Calu3 (cell line): ENCODE measurements around the gene CLDN5. TPM values are rescaled to one million over a fixed set of nuclear protein-coding genes. Genes with fewer than 3 reads are reported as not detected.
"Not testable (repeated sequence)": the region's sequence is repeated elsewhere in the genome, so short reads cannot be mapped to it uniquely, and the experiment has no call there.

Experiments
- BruUV-seq: library from RNA; stranded (reverse); fragments of 400-500 nt; replicated peaks from 2 replicates; lab custom pipeline; 2021; lab: Mats Ljungman, UMichigan
- CTCF ChIA-PET: fragments of 300-600 bp; sonication (Branson Sonifier 250); formaldehyde crosslinking; loops from one replicate; lab custom pipeline; 2022; ENCODE audit warnings: antibody characterized with exemption; lab: Charles Lee
- DNase-seq: peaks from one replicate; pipeline ENCODE4 v3.0.0; 2022
- H3K27ac Mint-ChIP-seq: one replicate; pipeline ENCODE4 v1.8.0; 2022; ENCODE audit warnings: mixed read lengths; ENCODE audit not compliant: unreplicated experiment
- H3K27me3 Mint-ChIP-seq: one replicate; pipeline ENCODE4 v1.8.0; 2022; ENCODE audit warnings: mixed read lengths; ENCODE audit not compliant: unreplicated experiment
- H3K36me3 Mint-ChIP-seq: one replicate; pipeline ENCODE4 v1.8.0; 2022; ENCODE audit warnings: mild to moderate bottlenecking, moderate library complexity, mixed read lengths; ENCODE audit not compliant: insufficient read depth, unreplicated experiment
- H3K4me1 Mint-ChIP-seq: one replicate; pipeline ENCODE4 v1.8.0; 2022; ENCODE audit warnings: mild to moderate bottlenecking, low read depth, mixed read lengths; ENCODE audit not compliant: unreplicated experiment
- H3K4me3 Mint-ChIP-seq: one replicate; pipeline ENCODE4 v1.8.0; 2022; ENCODE audit warnings: mild to moderate bottlenecking, low read depth, moderate library complexity, mixed read lengths; ENCODE audit not compliant: unreplicated experiment
- H3K9me3 Mint-ChIP-seq: one replicate; pipeline ENCODE4 v1.8.0; 2022; ENCODE audit warnings: low read depth, mixed read lengths; ENCODE audit not compliant: unreplicated experiment
- intact Hi-C: fragments of 100-400 bp; cut with micrococcal nuclease; formaldehyde crosslinking; loops from one replicate; pipeline ENCODE4 v1.10.0; 2022; ENCODE audit not compliant: unreplicated experiment
- total RNA-seq: library from RNA; stranded (reverse); gene quantifications from 2 replicates; pipeline ENCODE4 v1.2.3, GENCODE V29; 2022
- TF ChIP-seq, protein P1 (sequence below): fragments of 200-600 bp; IDR thresholded peaks from one replicate; pipeline ENCODE4 v1.8.0; 2022; ENCODE audit warnings: antibody characterized with exemption; ENCODE audit not compliant: unreplicated experiment

The CLDN5 gene
- total RNA-seq, 1 experiment from 2014 or later: not detected

DNA sequence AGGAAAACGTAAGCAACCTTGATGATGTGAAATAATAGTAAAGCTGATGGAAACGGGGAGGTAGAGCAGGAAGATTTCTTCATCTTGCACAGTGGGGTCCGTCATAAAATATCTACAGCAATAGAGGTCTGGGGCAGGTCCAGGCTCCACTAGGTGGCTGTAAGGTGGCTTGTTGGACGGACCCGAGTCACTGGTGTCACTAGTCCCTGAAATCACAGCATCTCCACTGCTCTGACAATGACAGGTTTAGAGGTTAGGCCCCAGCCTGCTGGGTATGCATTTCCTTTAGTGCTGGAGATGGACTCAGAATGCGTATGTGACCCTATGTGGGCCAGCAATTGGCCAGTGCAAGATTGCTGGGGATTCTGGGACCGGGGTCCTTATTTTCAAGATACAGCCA, 25.2 kb upstream of the CLDN5 start:
- CTCF ChIA-PET: no interaction called here
- intact Hi-C loops: no loop called here
- Mint-ChIP-seq H3K4me3 (no peak overlapping the region), H3K27me3 (peaks cover 38% of the 10 kb centered on the region), H3K36me3 (peaks cover 5% of the 10 kb centered on the region), H3K4me1 (no peaks in the 10 kb centered on the region), H3K27ac (no peak overlapping the region), H3K9me3 (no peaks in the 10 kb centered on the region)
- no peak for DNase-seq
- TF ChIP-seq, protein P1, sequence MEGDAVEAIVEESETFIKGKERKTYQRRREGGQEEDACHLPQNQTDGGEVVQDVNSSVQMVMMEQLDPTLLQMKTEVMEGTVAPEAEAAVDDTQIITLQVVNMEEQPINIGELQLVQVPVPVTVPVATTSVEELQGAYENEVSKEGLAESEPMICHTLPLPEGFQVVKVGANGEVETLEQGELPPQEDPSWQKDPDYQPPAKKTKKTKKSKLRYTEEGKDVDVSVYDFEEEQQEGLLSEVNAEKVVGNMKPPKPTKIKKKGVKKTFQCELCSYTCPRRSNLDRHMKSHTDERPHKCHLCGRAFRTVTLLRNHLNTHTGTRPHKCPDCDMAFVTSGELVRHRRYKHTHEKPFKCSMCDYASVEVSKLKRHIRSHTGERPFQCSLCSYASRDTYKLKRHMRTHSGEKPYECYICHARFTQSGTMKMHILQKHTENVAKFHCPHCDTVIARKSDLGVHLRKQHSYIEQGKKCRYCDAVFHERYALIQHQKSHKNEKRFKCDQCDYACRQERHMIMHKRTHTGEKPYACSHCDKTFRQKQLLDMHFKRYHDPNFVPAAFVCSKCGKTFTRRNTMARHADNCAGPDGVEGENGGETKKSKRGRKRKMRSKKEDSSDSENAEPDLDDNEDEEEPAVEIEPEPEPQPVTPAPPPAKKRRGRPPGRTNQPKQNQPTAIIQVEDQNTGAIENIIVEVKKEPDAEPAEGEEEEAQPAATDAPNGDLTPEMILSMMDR: no peak
- no TSS peak for BruUV-seq

DNA sequence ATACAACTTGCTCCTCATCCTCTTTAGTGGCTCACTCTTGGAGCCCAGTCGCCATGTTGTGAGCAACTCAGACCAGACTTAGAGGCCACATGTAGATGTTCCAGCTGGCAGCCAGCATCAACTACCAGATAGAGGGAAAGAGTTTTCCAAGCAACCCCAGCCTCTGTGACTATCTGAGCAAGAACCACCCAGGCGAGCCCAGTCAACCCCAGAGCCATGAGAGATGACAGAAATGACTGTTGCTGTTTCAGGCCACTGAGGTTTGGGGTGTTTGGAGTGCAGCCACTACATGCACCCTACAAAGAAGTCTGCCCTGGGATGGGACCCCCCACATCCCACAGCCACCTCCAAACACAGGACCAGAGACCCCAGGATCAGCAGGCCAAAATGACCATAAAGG, 24.8 kb upstream of the CLDN5 start:
- intact Hi-C loops: no loop called here
- CTCF ChIA-PET: no interaction called here
- no TSS peak for BruUV-seq

DNA sequence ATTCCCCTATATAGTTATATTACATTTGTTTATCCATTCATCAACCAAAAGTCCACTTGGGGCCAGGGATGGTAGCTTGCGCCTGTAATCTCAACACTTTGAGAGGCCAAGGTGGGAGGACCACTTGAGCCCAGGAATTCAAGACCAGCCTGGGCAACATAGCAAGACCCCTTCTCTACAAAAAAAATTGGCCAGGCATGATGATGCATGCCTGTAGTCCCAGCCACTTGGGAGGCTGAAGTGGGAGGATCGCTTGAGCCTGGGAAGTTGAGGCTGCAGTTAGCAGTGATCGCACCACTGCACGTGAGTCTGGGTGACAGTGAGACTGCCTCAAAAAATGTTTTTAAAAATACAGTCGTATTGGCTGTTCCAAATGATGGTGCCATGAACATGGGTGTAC, 24.2 kb upstream of the CLDN5 start:
- H3K27ac Mint-ChIP-seq, H3K4me3 Mint-ChIP-seq, H3K36me3 Mint-ChIP-seq, H3K4me1 Mint-ChIP-seq, H3K9me3 Mint-ChIP-seq, BruUV-seq, intact Hi-C loops, DNase-seq: not testable (repeated sequence)
- peaks cover 49% of the 10 kb centered on the region for H3K27me3 Mint-ChIP-seq
- CTCF ChIA-PET: interaction anchor here (0.7 kb wide), 1 partner anchor 164 kb away, joined by 4 read pairs; no protein-coding TSS in a partner anchor

More for the DNA sequence above, 24.8 kb upstream of the CLDN5 start:
- Mint-ChIP-seq H3K27ac (no peak overlapping the region), H3K9me3 (no peaks in the 10 kb centered on the region), H3K36me3 (peaks cover 5% of the 10 kb centered on the region), H3K4me1 (no peaks in the 10 kb centered on the region), H3K4me3 (no peak overlapping the region), H3K27me3 (peaks cover 43% of the 10 kb centered on the region)
- TF ChIP-seq, protein P1: no peak
- no peak for DNase-seq

DNA sequence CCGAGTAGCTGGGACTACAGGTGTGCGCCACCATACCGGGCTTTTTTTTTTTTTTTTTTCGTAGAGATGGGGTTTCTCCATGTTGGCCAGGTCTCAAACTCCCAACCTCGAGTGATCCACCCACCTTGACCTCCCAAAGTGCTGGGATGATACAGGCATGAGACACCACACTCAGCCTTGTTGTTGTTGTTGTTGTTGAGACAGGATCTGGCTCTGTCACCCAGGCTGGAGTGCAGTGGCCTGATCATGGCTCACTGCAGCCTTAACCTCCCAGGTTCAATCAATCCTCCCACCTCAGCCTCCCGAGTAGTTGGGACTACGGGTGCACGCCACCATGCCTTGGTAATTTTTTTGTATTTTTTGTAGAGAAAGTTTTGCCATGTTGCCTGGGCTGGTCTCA, 23.4 kb upstream of the CLDN5 start:
- BruUV-seq: no TSS peak
- no peaks in the 10 kb centered on the region for H3K4me1 Mint-ChIP-seq
- TF ChIP-seq, protein P1: no peak
- no peak overlapping the region for H3K4me3 Mint-ChIP-seq
- peaks cover 5% of the 10 kb centered on the region for H3K36me3 Mint-ChIP-seq
- no peaks in the 10 kb centered on the region for H3K9me3 Mint-ChIP-seq
- intact Hi-C loops: no loop called here
- CTCF ChIA-PET: no interaction called here
- no peak overlapping the region for H3K27ac Mint-ChIP-seq
- no peak for DNase-seq
- peaks cover 56% of the 10 kb centered on the region for H3K27me3 Mint-ChIP-seq

DNA sequence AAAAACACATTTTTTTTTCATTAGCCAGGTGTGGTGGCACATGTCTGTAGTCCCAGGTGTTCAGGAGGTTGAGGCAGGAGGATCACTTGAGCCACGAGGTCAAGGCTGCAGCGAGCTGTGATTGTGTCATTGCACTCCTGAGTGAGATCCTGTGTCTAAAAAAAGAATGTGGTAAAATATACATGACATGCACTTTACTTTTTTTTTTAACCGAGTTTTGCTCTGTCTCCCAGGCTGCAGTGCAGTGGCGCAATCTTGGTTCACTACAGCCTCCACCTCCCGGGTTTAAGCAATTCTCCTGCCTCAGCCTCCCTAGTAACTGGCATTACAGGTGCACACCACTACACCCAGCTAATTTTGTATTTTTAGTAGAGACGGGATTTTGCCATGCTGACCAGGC, 22.5 kb upstream of the CLDN5 start:
- TF ChIP-seq, protein P1: no peak
- DNase-seq: no peak

More for the DNA sequence above, 22.5 kb upstream of the CLDN5 start:
- intact Hi-C loops: no loop called here
- H3K27ac Mint-ChIP-seq: no peak overlapping the region
- H3K27me3 Mint-ChIP-seq: peaks cover 59% of the 10 kb centered on the region
- CTCF ChIA-PET: no interaction called here
- peaks cover 5% of the 10 kb centered on the region for H3K36me3 Mint-ChIP-seq
- no peak overlapping the region for H3K4me3 Mint-ChIP-seq
- no peaks in the 10 kb centered on the region for H3K4me1 Mint-ChIP-seq
- no peaks in the 10 kb centered on the region for H3K9me3 Mint-ChIP-seq
- BruUV-seq: no TSS peak
